Measurements from ENCODE around the gene NUSAP1. TPM values are rescaled to one million over a fixed set of nuclear protein-coding genes. Genes with fewer than 3 reads are reported as not detected.

NUSAP1 gene
- total and polyA plus RNA-seq, 7 experiments from 2014 or later: 0.86 to 167 (median 1.9) TPM

- no peak for ATAC-seq
- ChIA-PET CTCF (no interaction called here), POLR2A (no interaction called here)
- H3K36me3 Mint-ChIP-seq: peaks cover 0 to 26% (median 6%) of the 10 kb centered on the region in 5 donors
- no peaks in the 10 kb centered on the region for H3K27me3 ChIP-seq (ENCODE audit: control insufficient read depth in 2 of 2, insufficient read depth in 2 of 2, low read length in 2 of 2)
- H3K4me1 Mint-ChIP-seq: peaks cover 0 to 22% (median 0%) of the 10 kb centered on the region in 7 donors
- intact Hi-C loops (cut with micrococcal nuclease): loop anchor here in 1 of 2 donors (1.0 kb wide), 1 partner anchor 9 kb away; the partner anchor contains the start of genes NUSAP1 and OIP5
- peak overlapping the region in 1 of 10 donors; percentile 51 for H3K4me3 Mint-ChIP-seq
- no peaks in the 10 kb centered on the region for H3K4me1 ChIP-seq (ENCODE audit: control insufficient read depth in 2 of 2, insufficient read depth in 2 of 2, low read length in 2 of 2)
- H3K9me3 Mint-ChIP-seq: no peaks in the 10 kb centered on the region
- peak overlapping the region in 1 of 9 donors; percentile 86 for H3K27ac Mint-ChIP-seq
- no peak overlapping the region for H3K4me3 ChIP-seq (ENCODE audit: low read length)
- DNase-seq: no peak
- H3K36me3 ChIP-seq (ENCODE audit: control insufficient read depth in 2 of 3, insufficient read depth in 3 of 3, low read length in 3 of 3): no peaks in the 10 kb centered on the region
- no peaks in the 10 kb centered on the region for H3K27me3 Mint-ChIP-seq
- no peak overlapping the region for H3K27ac ChIP-seq (ENCODE audit: low read depth, low read length)
- no peaks in the 10 kb centered on the region for H3K9me3 ChIP-seq (ENCODE audit: control insufficient read depth in 2 of 3, low read length in 3 of 3)
Observed at GRCh38 chr15:41323611-41324010, 9.1 kb upstream of the NUSAP1 start.

GRCh38 chr15:41331281-41331680 lies 1.4 kb upstream of the NUSAP1 start:
- H3K36me3 Mint-ChIP-seq: peaks cover 0 to 19% (median 0%) of the 10 kb centered on the region in 5 donors
- Histone ChIP-seq H3K27ac (ENCODE audit: low read depth, low read length) (no peak overlapping the region), H3K36me3 (ENCODE audit: control insufficient read depth in 2 of 3, insufficient read depth in 3 of 3, low read length in 3 of 3) (no peaks in the 10 kb centered on the region), H3K4me1 (ENCODE audit: control insufficient read depth in 2 of 2, insufficient read depth in 2 of 2, low read length in 2 of 2) (peaks cover 9 to 13% of the 10 kb centered on the region in 2 donors), H3K27me3 (ENCODE audit: control insufficient read depth in 2 of 2, insufficient read depth in 2 of 2, low read length in 2 of 2) (no peaks in the 10 kb centered on the region), H3K9me3 (ENCODE audit: control insufficient read depth in 2 of 3, low read length in 3 of 3) (no peaks in the 10 kb centered on the region), H3K4me3 (ENCODE audit: low read length) (no peak overlapping the region)
- H3K9me3 Mint-ChIP-seq: no peaks in the 10 kb centered on the region
- POLR2A ChIA-PET: interaction anchor here (0.6 kb wide), 1 partner anchor 882 kb away, joined by 3 read pairs; no protein-coding TSS in a partner anchor
- DNase-seq (no peak), ATAC-seq (no peak)
- peak overlapping the region; percentile 87 to 100 (median 97) for H3K4me3 Mint-ChIP-seq
- no peaks in the 10 kb centered on the region for H3K27me3 Mint-ChIP-seq
- CTCF ChIA-PET: interaction anchor here (0.6 kb wide), 1 partner anchor 474 kb away, joined by 3 read pairs; no protein-coding TSS in a partner anchor
- peaks cover 12 to 32% (median 27%) of the 10 kb centered on the region in 7 donors for H3K4me1 Mint-ChIP-seq
- H3K27ac Mint-ChIP-seq: peak overlapping the region in 7 of 9 donors; percentile 77 to 96 (median 91)
- intact Hi-C loops (cut with micrococcal nuclease): loop anchor here (5.0 kb wide), 4 partner anchors 86 to 429 kb away; partner anchors contain the start of genes MGA (in 1 of the 2), RTF1 (in 1 of the 2) and TYRO3 (in 1 of the 2)

GRCh38 chr15:41331833-41332193 lies 868 bp upstream of the NUSAP1 start:
- CTCF ChIA-PET: interaction anchor here (0.9 to 1.1 kb wide), 2 partner anchors 98 to 432 kb away, joined by 3 read pairs; no protein-coding TSS in a partner anchor
- POLR2A ChIA-PET: interaction anchor here (0.6 to 1.4 kb wide), 3 partner anchors 239 to 881 kb away, joined by 3 to 4 read pairs (median 3); partner anchors contain the start of genes DNAJC17 and ZFYVE19
- Mint-ChIP-seq H3K27me3 (no peaks in the 10 kb centered on the region), H3K36me3 (peaks cover 0 to 16% (median 0%) of the 10 kb centered on the region in 5 donors), H3K4me3 (peak overlapping the region; percentile 87 to 100 (median 97)), H3K9me3 (no peaks in the 10 kb centered on the region), H3K27ac (peak overlapping the region; percentile 56 to 96 (median 89)), H3K4me1 (peaks cover 12 to 32% (median 30%) of the 10 kb centered on the region in 7 donors)
- no peak for ATAC-seq
- Histone ChIP-seq H3K4me3 (ENCODE audit: low read length) (peak overlapping the region; percentile 95), H3K27me3 (ENCODE audit: control insufficient read depth in 2 of 2, insufficient read depth in 2 of 2, low read length in 2 of 2) (no peaks in the 10 kb centered on the region), H3K9me3 (ENCODE audit: control insufficient read depth in 2 of 3, low read length in 3 of 3) (no peaks in the 10 kb centered on the region), H3K36me3 (ENCODE audit: control insufficient read depth in 2 of 3, insufficient read depth in 3 of 3, low read length in 3 of 3) (no peaks in the 10 kb centered on the region), H3K4me1 (ENCODE audit: control insufficient read depth in 2 of 2, insufficient read depth in 2 of 2, low read length in 2 of 2) (peaks cover 9 to 13% of the 10 kb centered on the region in 2 donors), H3K27ac (ENCODE audit: low read depth, low read length) (peak overlapping the region; percentile 34)
- intact Hi-C loops (cut with micrococcal nuclease): loop anchor here (1.0 to 5.0 kb wide), 21 partner anchors 9 to 941 kb away; partner anchors contain the start of genes CHP1 (in 2 of the 2), NDUFAF1 (in 2 of the 2), CCDC32 (in 1 of the 2) and CHAC1 (in 1 of the 2)
- no peak for DNase-seq

- DNase-seq: no peak
- Histone ChIP-seq H3K36me3 (ENCODE audit: control insufficient read depth in 2 of 3, insufficient read depth in 3 of 3, low read length in 3 of 3) (no peaks in the 10 kb centered on the region), H3K9me3 (ENCODE audit: control insufficient read depth in 2 of 3, low read length in 3 of 3) (no peaks in the 10 kb centered on the region), H3K27ac (ENCODE audit: low read depth, low read length) (peak overlapping the region; percentile 52), H3K27me3 (ENCODE audit: control insufficient read depth in 2 of 2, insufficient read depth in 2 of 2, low read length in 2 of 2) (no peaks in the 10 kb centered on the region), H3K4me3 (ENCODE audit: low read length) (peak overlapping the region; percentile 95), H3K4me1 (ENCODE audit: control insufficient read depth in 2 of 2, insufficient read depth in 2 of 2, low read length in 2 of 2) (peaks cover 9 to 13% of the 10 kb centered on the region in 2 donors)
- peak; percentile 12 for ATAC-seq
- CTCF ChIA-PET: interaction anchor here (0.6 to 1.1 kb wide), 3 partner anchors 97 to 480 kb away, joined by 3 read pairs; no protein-coding TSS in a partner anchor
- POLR2A ChIA-PET: interaction anchor here (0.8 to 1.4 kb wide), 5 partner anchors 11 to 1770 kb away, joined by 3 to 5 read pairs (median 3); partner anchors contain the start of genes DNAJC17 and ZFYVE19
- Mint-ChIP-seq H3K4me1 (peaks cover 12 to 36% (median 30%) of the 10 kb centered on the region in 7 donors), H3K4me3 (peak overlapping the region; percentile 87 to 100 (median 97)), H3K27me3 (no peaks in the 10 kb centered on the region), H3K27ac (peak overlapping the region; percentile 77 to 96 (median 90)), H3K36me3 (peaks cover 0 to 16% (median 0%) of the 10 kb centered on the region in 5 donors), H3K9me3 (no peaks in the 10 kb centered on the region)
- intact Hi-C loops (cut with micrococcal nuclease): loop anchor here (2.0 to 5.0 kb wide), 9 partner anchors 84 to 940 kb away; partner anchors contain the start of genes CHAC1 (in 1 of the 2), GANC (in 1 of the 2), MGA (in 1 of the 2) and RAD51 (in 1 of the 2)
Observed at GRCh38 chr15:41333026-41333562, 413 bp downstream of the NUSAP1 start.

GRCh38 chr15:41334293-41335120 lies 1.8 kb downstream of the NUSAP1 start:
- Histone ChIP-seq H3K36me3 (ENCODE audit: control insufficient read depth in 2 of 3, insufficient read depth in 3 of 3, low read length in 3 of 3) (no peaks in the 10 kb centered on the region), H3K27ac (ENCODE audit: low read depth, low read length) (no peak overlapping the region), H3K4me3 (ENCODE audit: low read length) (no peak overlapping the region), H3K9me3 (ENCODE audit: control insufficient read depth in 2 of 3, low read length in 3 of 3) (no peaks in the 10 kb centered on the region), H3K4me1 (ENCODE audit: control insufficient read depth in 2 of 2, insufficient read depth in 2 of 2, low read length in 2 of 2) (peaks cover 9 to 13% of the 10 kb centered on the region in 2 donors), H3K27me3 (ENCODE audit: control insufficient read depth in 2 of 2, insufficient read depth in 2 of 2, low read length in 2 of 2) (no peaks in the 10 kb centered on the region)
- H3K27me3 Mint-ChIP-seq: no peaks in the 10 kb centered on the region
- no peak for DNase-seq
- H3K36me3 Mint-ChIP-seq: peaks cover 0 to 14% (median 0%) of the 10 kb centered on the region in 5 donors
- peak overlapping the region in 9 of 10 donors; percentile 23 to 97 (median 64) for H3K4me3 Mint-ChIP-seq
- H3K9me3 Mint-ChIP-seq: no peaks in the 10 kb centered on the region
- CTCF ChIA-PET: interaction anchor here (0.6 kb wide), 1 partner anchor 492 kb away, joined by 4 read pairs; no protein-coding TSS in a partner anchor
- POLR2A ChIA-PET: no interaction called here
- ATAC-seq: no peak
- intact Hi-C loops (cut with micrococcal nuclease): loop anchor here (5.0 kb wide), 4 partner anchors 83 to 432 kb away; partner anchors contain the start of genes MGA (in 1 of the 2), RTF1 (in 1 of the 2) and TYRO3 (in 1 of the 2)
- peak overlapping the region in 3 of 9 donors; percentile 32 to 96 (median 76) for H3K27ac Mint-ChIP-seq
- peaks cover 12 to 40% (median 30%) of the 10 kb centered on the region in 7 donors for H3K4me1 Mint-ChIP-seq

- intact Hi-C loops (cut with micrococcal nuclease): no loop called here
- CTCF ChIA-PET: no interaction called here
- DNase-seq (no peak), ATAC-seq (no peak)
- H3K27me3 Mint-ChIP-seq: no peaks in the 10 kb centered on the region
- Histone ChIP-seq H3K27ac (ENCODE audit: low read depth, low read length) (no peak overlapping the region), H3K4me3 (ENCODE audit: low read length) (no peak overlapping the region), H3K27me3 (ENCODE audit: control insufficient read depth in 2 of 2, insufficient read depth in 2 of 2, low read length in 2 of 2) (no peaks in the 10 kb centered on the region), H3K36me3 (ENCODE audit: control insufficient read depth in 2 of 3, insufficient read depth in 3 of 3, low read length in 3 of 3) (no peaks in the 10 kb centered on the region), H3K9me3 (ENCODE audit: control insufficient read depth in 2 of 3, low read length in 3 of 3) (no peaks in the 10 kb centered on the region), H3K4me1 (ENCODE audit: control insufficient read depth in 2 of 2, insufficient read depth in 2 of 2, low read length in 2 of 2) (peaks cover 9 to 13% of the 10 kb centered on the region in 2 donors)
- peaks cover 0 to 25% (median 0%) of the 10 kb centered on the region in 5 donors for H3K36me3 Mint-ChIP-seq
- peaks cover 12 to 41% (median 27%) of the 10 kb centered on the region in 7 donors for H3K4me1 Mint-ChIP-seq
- peak overlapping the region in 2 of 10 donors; percentile 42 to 56 for H3K4me3 Mint-ChIP-seq
- H3K27ac Mint-ChIP-seq: peak overlapping the region in 1 of 9 donors; percentile 34
- POLR2A ChIA-PET: no interaction called here
- no peaks in the 10 kb centered on the region for H3K9me3 Mint-ChIP-seq
Observed at GRCh38 chr15:41336549-41336948, 3.9 kb downstream of the NUSAP1 start.

All from naive thymus-derived CD4-positive, alpha-beta T cell (primary cell).